Body of pancreas (tissue), 4 donors: ENCODE data around the gene NECTIN1.

ENCODE experiments used
- CTCF ChIP-seq, 7 experiments: fragments of 450-650 bp in 4 of 7; fragments of 200-600 bp in 3 of 7; sonication (generic) in 3 of 7; IDR thresholded peaks; one replicate each; pipeline ENCODE4 v1.5.1; 2016 to 2019; ENCODE audit warnings: antibody characterized with exemption in 7 of 7
- POLR2A ChIP-seq, 3 donors: fragments of 450-650 bp; IDR thresholded peaks; one replicate each; pipeline ENCODE4 v1.6.1; 2016; ENCODE audit warnings: antibody characterized with exemption in 3 of 3, mild to moderate bottlenecking in 2 of 3

- TF ChIP-seq CTCF (IDR thresholded peaks at IDR 0.05) (no peak), POLR2A (IDR thresholded peaks at IDR 0.05) (no peak)
These were observed 105.3 kb downstream of the NECTIN1 start for GRCh38 chr11:119623682-119624081.
